Measurements from ENCODE around the gene SLC12A8. TPM values are rescaled to one million over a fixed set of nuclear protein-coding genes. Genes with fewer than 3 reads are reported as not detected.

The SLC12A8 gene
- total RNA-seq, 2 experiments from 2014 or later, result 1.1 to 1.6 TPM

DNA sequence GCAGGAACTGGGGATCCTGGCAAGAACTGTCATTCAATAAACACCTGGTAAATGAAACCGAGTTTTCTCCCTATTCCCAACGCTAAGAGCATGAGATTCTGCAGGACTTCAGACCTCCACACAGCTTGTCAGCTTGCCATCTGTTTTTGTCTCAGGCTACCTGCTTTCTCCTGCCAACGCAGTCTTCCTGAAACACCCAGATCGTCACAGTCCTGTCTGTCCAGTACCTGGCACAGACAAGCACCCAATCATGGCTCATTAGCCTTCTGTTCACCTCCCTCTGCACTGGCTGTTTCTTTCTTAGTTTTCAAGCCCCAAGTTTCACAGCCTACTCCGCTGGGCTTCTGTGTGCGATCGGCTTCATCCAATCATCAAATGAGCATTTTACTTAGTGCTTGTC, 5.0 kb downstream of the SLC12A8 start:
- POLR2A ChIA-PET, result no interaction called here
- Mint-ChIP-seq H3K4me1 (ENCODE audit: low read depth) (peaks cover 4% of the 10 kb centered on the region), H3K27ac (no peak overlapping the region), H3K4me3 (no peak overlapping the region), H3K36me3 (ENCODE audit: low read depth) (no peaks in the 10 kb centered on the region), H3K27me3 (peaks cover 45% of the 10 kb centered on the region), H3K9me3 (no peaks in the 10 kb centered on the region)
- DNase-seq (no peak), ATAC-seq (no peak)
- TF ChIP-seq, protein P1, sequence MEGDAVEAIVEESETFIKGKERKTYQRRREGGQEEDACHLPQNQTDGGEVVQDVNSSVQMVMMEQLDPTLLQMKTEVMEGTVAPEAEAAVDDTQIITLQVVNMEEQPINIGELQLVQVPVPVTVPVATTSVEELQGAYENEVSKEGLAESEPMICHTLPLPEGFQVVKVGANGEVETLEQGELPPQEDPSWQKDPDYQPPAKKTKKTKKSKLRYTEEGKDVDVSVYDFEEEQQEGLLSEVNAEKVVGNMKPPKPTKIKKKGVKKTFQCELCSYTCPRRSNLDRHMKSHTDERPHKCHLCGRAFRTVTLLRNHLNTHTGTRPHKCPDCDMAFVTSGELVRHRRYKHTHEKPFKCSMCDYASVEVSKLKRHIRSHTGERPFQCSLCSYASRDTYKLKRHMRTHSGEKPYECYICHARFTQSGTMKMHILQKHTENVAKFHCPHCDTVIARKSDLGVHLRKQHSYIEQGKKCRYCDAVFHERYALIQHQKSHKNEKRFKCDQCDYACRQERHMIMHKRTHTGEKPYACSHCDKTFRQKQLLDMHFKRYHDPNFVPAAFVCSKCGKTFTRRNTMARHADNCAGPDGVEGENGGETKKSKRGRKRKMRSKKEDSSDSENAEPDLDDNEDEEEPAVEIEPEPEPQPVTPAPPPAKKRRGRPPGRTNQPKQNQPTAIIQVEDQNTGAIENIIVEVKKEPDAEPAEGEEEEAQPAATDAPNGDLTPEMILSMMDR (IDR thresholded peaks at IDR 0.05), result no peak
- CTCF ChIA-PET, result no interaction called here
- intact Hi-C loops (cut with micrococcal nuclease), result loop anchor here (10.0 kb wide), 1 partner anchor 283 kb away; no protein-coding TSS in a partner anchor

DNA sequence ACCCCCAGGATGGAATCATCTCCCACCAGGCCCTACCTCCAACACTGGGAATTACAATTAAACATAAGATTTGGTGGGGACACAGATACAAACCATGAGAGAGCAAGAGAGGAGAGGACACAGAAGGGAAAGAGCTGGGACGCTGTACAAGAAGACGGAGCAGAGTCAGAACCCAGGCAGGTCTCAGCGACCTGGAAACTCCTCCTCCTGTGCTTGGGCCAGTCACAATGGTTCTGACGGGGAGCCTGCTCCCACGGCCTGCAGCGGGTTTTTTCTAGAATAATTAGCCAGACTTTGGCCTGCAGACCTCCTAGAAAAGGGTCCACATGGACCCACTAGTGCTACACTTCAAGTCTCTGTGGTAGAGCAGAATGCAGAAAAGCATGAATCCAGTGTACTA, 5.6 kb downstream of the SLC12A8 start:
- TF ChIP-seq, protein P1 (IDR thresholded peaks at IDR 0.05), result no peak
- H3K9me3 Mint-ChIP-seq, result peaks cover 3% of the 10 kb centered on the region
- no peak for DNase-seq
- POLR2A ChIA-PET, result no interaction called here
- intact Hi-C loops (cut with micrococcal nuclease), result loop anchor here (10.0 kb wide), 1 partner anchor 282 kb away; no protein-coding TSS in a partner anchor
- H3K27me3 Mint-ChIP-seq, result peaks cover 46% of the 10 kb centered on the region
- H3K4me1 Mint-ChIP-seq (ENCODE audit: low read depth), result peaks cover 4% of the 10 kb centered on the region
- H3K27ac Mint-ChIP-seq, result no peak overlapping the region
- H3K36me3 Mint-ChIP-seq (ENCODE audit: low read depth), result no peaks in the 10 kb centered on the region
- no peak overlapping the region for H3K4me3 Mint-ChIP-seq
- ATAC-seq, result no peak
- CTCF ChIA-PET, result no interaction called here

DNA sequence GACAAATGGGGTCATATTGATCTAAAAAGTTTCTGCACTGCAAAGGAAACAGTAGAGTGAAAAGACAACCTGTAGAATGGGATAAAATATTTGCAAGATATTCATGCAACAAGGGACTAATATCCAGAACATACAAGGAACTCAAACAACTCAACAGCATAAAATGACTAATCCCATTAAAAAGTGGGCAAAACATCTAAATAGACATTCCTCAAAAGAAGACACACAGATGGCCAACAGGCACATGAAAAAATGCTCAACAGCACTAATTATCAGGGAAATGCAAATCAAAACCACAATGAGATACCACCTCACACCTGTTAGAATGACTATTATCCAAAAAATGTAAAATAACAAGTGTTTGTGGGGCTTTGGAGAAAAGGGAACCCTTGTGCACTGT, 8.8 kb downstream of the SLC12A8 start:
- no peaks in the 10 kb centered on the region for H3K36me3 Mint-ChIP-seq (ENCODE audit: low read depth)
- CTCF ChIA-PET, result no interaction called here
- no peak overlapping the region for H3K4me3 Mint-ChIP-seq
- POLR2A ChIA-PET, result no interaction called here
- DNase-seq (no peak), ATAC-seq (no peak)
- peaks cover 3% of the 10 kb centered on the region for H3K9me3 Mint-ChIP-seq
- H3K27me3 Mint-ChIP-seq, result peaks cover 21% of the 10 kb centered on the region
- TF ChIP-seq, protein P1 (IDR thresholded peaks at IDR 0.05), result no peak
- peaks cover 5% of the 10 kb centered on the region for H3K4me1 Mint-ChIP-seq (ENCODE audit: low read depth)
- intact Hi-C loops (cut with micrococcal nuclease), result loop anchor here (5.0 to 10.0 kb wide), 2 partner anchors 206 to 279 kb away; no protein-coding TSS in a partner anchor
- no peak overlapping the region for H3K27ac Mint-ChIP-seq

DNA sequence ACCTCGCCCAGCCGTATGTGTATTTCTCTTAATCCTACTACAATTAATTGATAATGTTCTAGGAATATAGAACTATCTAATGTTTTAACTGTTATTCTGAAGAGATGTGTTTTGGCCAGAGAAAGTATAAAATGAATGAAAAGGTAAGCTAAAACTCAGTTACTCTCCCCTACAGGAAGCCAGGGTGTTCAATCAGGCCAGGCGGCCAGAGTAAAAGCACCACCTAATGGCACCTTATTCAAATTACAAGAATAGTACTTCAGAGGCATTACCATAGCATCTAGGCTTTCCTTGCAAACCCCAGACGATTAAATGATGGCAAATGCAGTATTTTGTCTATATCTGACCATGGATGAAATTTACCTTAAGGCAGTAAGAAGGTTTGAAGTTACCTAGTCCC, 10.4 kb downstream of the SLC12A8 start:
- TF ChIP-seq, protein P1 (IDR thresholded peaks at IDR 0.05), result peak; percentile 39
- H3K4me3 Mint-ChIP-seq, result no peak overlapping the region
- ATAC-seq, result peak; percentile 78
- peaks cover 3% of the 10 kb centered on the region for H3K9me3 Mint-ChIP-seq
- intact Hi-C loops (cut with micrococcal nuclease), result loop anchor here (5.0 to 10.0 kb wide), 2 partner anchors 205 to 277 kb away; no protein-coding TSS in a partner anchor
- peaks cover 11% of the 10 kb centered on the region for H3K27me3 Mint-ChIP-seq
- no peak overlapping the region for H3K27ac Mint-ChIP-seq
- ChIA-PET POLR2A (no interaction called here), CTCF (interaction anchor here (1.0 to 1.8 kb wide), 14 partner anchors 9 to 274 kb away, joined by 3 to 11 read pairs (median 4); no protein-coding TSS in a partner anchor)
- peaks cover 5% of the 10 kb centered on the region for H3K4me1 Mint-ChIP-seq (ENCODE audit: low read depth)
- H3K36me3 Mint-ChIP-seq (ENCODE audit: low read depth), result no peaks in the 10 kb centered on the region
- DNase-seq, result peak; percentile 49

DNA sequence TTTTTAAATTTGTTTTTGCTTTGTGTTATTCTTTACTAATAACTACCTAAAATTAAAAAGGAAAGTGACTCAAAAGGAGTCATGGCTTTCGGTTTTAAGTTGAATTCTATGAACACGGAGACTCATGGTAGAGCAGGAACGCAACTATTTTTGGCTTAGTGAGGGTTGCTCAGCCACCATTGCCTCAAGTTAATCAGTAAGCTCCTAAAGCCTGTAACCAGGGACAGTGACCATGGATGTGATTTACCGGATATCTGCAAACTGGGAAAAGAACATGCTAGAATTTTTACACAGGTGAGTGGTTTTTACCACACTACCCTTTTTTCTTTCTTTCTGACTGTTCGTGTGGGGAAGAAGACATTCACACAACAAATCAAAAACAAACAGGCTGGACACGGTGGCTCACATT, 11.8 kb downstream of the SLC12A8 start:
- Mint-ChIP-seq H3K4me1 (ENCODE audit: low read depth) (peaks cover 5% of the 10 kb centered on the region), H3K27me3 (peaks cover 11% of the 10 kb centered on the region), H3K9me3 (peaks cover 3% of the 10 kb centered on the region), H3K27ac (no peak overlapping the region), H3K36me3 (ENCODE audit: low read depth) (no peaks in the 10 kb centered on the region), H3K4me3 (no peak overlapping the region)
- ATAC-seq (peak; percentile 30), DNase-seq (no peak)
- TF ChIP-seq, protein P1 (IDR thresholded peaks at IDR 0.05), result no peak
- CTCF ChIA-PET, result interaction anchor here (1.0 to 1.8 kb wide), 2 partner anchors 182 to 272 kb away, joined by 3 to 4 read pairs; no protein-coding TSS in a partner anchor
- POLR2A ChIA-PET, result interaction anchor here (0.6 to 0.7 kb wide), 2 partner anchors 12 to 34 kb away, joined by 3 read pairs; no protein-coding TSS in a partner anchor
- intact Hi-C loops (cut with micrococcal nuclease), result loop anchor here (5.0 to 10.0 kb wide), 2 partner anchors 203 to 276 kb away; no protein-coding TSS in a partner anchor
